ENCODE data around the gene SUCLG2. TPM values are rescaled to one million over a fixed set of nuclear protein-coding genes. Genes with fewer than 3 reads are reported as not detected.

The SUCLG2 gene
- total RNA-seq, 1 experiment from 2014 or later = 22.3 TPM

- intact Hi-C loops (cut with micrococcal nuclease) = loop anchor here (10.0 kb wide), 2 partner anchors 137 to 217 kb away; no protein-coding TSS in a partner anchor
- no peaks in the 10 kb centered on the region for H3K27me3 ChIP-seq (ENCODE audit: low read length)
Measured at GRCh38 chr3:67601919-67602608, 52.3 kb downstream of the SUCLG2 start.

DNA sequence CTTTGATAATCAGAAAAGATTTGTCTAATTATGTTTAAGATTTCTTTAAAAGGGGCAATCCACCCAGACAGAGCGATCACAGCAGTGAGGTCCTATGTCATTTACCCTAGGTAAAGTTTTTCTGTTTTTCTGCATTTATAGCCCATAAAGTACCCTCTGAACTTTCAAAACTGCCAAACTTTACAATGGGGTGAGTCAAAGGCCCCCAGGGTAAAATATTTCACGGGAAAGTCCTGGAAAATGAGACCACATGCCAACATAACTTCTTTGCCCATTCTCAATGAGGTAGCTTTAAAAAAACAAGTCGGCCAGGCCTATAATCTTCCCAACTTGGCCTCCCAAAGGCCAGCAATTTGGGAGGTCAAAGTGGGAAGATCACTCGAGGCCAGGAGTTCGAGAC, 53.0 kb downstream of the SUCLG2 start:
- intact Hi-C loops (cut with micrococcal nuclease) = loop anchor here (10.0 kb wide), 2 partner anchors 137 to 217 kb away; no protein-coding TSS in a partner anchor
- H3K36me3 ChIP-seq (ENCODE audit: low read depth, low read length) = peaks cover 7% of the 10 kb centered on the region; the same call in 1 of the 2 replicates
- H3K9me3 ChIP-seq (ENCODE audit: low read length) = no peaks in the 10 kb centered on the region
- H2AFZ ChIP-seq (ENCODE audit: low read length) = no peak overlapping the region
- POLR2A ChIA-PET (ENCODE audit: unreplicated experiment) = interaction anchor here (0.6 kb wide), 1 partner anchor 1276 kb away, joined by 4 read pairs; no protein-coding TSS in a partner anchor
- H4K20me1 ChIP-seq (ENCODE audit: low read length) = no peaks in the 10 kb centered on the region
- H3K9ac ChIP-seq (ENCODE audit: low read length) = no peak overlapping the region
- H3K4me2 ChIP-seq (ENCODE audit: low read length) = no peak overlapping the region
- peaks cover 19% of the 10 kb centered on the region; the same call in 1 of the 2 replicates for H3K79me2 ChIP-seq (ENCODE audit: low read length)
- H3K4me3 ChIP-seq (ENCODE audit: low read length) = no peak overlapping the region
- BruUV-seq (replicated peaks) = no TSS peak
- ATAC-seq (peak; percentile 26; the same call in 1 of the 2 replicates), DNase-seq (peak; percentile 40)
- H3K27me3 ChIP-seq (ENCODE audit: low read length) = no peaks in the 10 kb centered on the region
- CTCF ChIA-PET = interaction anchor here (0.6 kb wide), 1 partner anchor 346 kb away, joined by 5 read pairs; no protein-coding TSS in a partner anchor
- H3F3A ChIP-seq (ENCODE audit: low read length, unreplicated experiment) = no peaks in the 10 kb centered on the region
- H3K9me2 ChIP-seq (replicated peaks; ENCODE audit: low read length) = no peaks in the 10 kb centered on the region
- no peak for TF ChIP-seq EZH2phosphoT487 (IDR thresholded peaks at IDR 0.05; ENCODE audit: borderline replicate concordance, low read length)
- no peak for TF ChIP-seq EZH2 (IDR thresholded peaks at IDR 0.05; ENCODE audit: low read length, unreplicated experiment)
- TF ChIP-seq, protein P1, sequence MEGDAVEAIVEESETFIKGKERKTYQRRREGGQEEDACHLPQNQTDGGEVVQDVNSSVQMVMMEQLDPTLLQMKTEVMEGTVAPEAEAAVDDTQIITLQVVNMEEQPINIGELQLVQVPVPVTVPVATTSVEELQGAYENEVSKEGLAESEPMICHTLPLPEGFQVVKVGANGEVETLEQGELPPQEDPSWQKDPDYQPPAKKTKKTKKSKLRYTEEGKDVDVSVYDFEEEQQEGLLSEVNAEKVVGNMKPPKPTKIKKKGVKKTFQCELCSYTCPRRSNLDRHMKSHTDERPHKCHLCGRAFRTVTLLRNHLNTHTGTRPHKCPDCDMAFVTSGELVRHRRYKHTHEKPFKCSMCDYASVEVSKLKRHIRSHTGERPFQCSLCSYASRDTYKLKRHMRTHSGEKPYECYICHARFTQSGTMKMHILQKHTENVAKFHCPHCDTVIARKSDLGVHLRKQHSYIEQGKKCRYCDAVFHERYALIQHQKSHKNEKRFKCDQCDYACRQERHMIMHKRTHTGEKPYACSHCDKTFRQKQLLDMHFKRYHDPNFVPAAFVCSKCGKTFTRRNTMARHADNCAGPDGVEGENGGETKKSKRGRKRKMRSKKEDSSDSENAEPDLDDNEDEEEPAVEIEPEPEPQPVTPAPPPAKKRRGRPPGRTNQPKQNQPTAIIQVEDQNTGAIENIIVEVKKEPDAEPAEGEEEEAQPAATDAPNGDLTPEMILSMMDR (conservative IDR thresholded peaks at IDR 0.05; ENCODE audit: low read depth, low read length) = no peak
- peaks cover 28% of the 10 kb centered on the region for H3K4me1 ChIP-seq (ENCODE audit: insufficient read depth, low read length)
- H3K27ac ChIP-seq (ENCODE audit: low read length) = no peak overlapping the region

More at GRCh38 chr3:67601919-67602608, 52.3 kb downstream of the SUCLG2 start:
- Histone ChIP-seq H3K4me2 (ENCODE audit: low read length) (no peak overlapping the region), H3K9me2 (replicated peaks; ENCODE audit: low read length) (no peaks in the 10 kb centered on the region), H3K9ac (ENCODE audit: low read length) (no peak overlapping the region), H3K4me1 (ENCODE audit: insufficient read depth, low read length) (peaks cover 28% of the 10 kb centered on the region), H3F3A (ENCODE audit: low read length, unreplicated experiment) (no peaks in the 10 kb centered on the region), H3K36me3 (ENCODE audit: low read depth, low read length) (peaks cover 7% of the 10 kb centered on the region; the same call in 1 of the 2 replicates), H3K9me3 (ENCODE audit: low read length) (no peaks in the 10 kb centered on the region), H3K4me3 (ENCODE audit: low read length) (no peak overlapping the region), H2AFZ (ENCODE audit: low read length) (no peak overlapping the region), H3K27ac (ENCODE audit: low read length) (no peak overlapping the region), H4K20me1 (ENCODE audit: low read length) (no peaks in the 10 kb centered on the region), H3K79me2 (ENCODE audit: low read length) (peaks cover 19% of the 10 kb centered on the region; the same call in 1 of the 2 replicates)
- ChIA-PET POLR2A (ENCODE audit: unreplicated experiment) (interaction anchor here (0.6 kb wide), 2 partner anchors 10 to 1276 kb away, joined by 3 to 4 read pairs; no protein-coding TSS in a partner anchor), CTCF (interaction anchor here (0.6 kb wide), 1 partner anchor 346 kb away, joined by 5 read pairs; no protein-coding TSS in a partner anchor)
- ATAC-seq (no peak), DNase-seq (no peak)
- no TSS peak for BruUV-seq (replicated peaks)
- no peak for TF ChIP-seq EZH2 (IDR thresholded peaks at IDR 0.05; ENCODE audit: low read length, unreplicated experiment)
- no peak for TF ChIP-seq EZH2phosphoT487 (IDR thresholded peaks at IDR 0.05; ENCODE audit: borderline replicate concordance, low read length)
- TF ChIP-seq, protein P1 (conservative IDR thresholded peaks at IDR 0.05; ENCODE audit: low read depth, low read length) = no peak
